Activated B cell treated with CpG ODN at 0.5 μM for 24 hours (primary cell): ENCODE measurements around the gene IL19. TPM values are rescaled to one million over a fixed set of nuclear protein-coding genes. Genes with fewer than 3 reads are reported as not detected.

Experiments
- ATAC-seq: fragments of 200-7000 bp; cut with Tn5 transposase; one replicate; pipeline ENCODE4 v1.10.0; 2021; ENCODE audit warnings: low read depth, mild to moderate bottlenecking, moderate library complexity
- CTCF ChIA-PET: fragments of 350-600 bp; sonication (Branson Sonifier 250); formaldehyde crosslinking; loops from one replicate; lab custom pipeline; 2021; ENCODE audit warnings: antibody characterized with exemption; lab: Charles Lee
- POLR2A ChIA-PET: fragments of 350-600 bp; sonication (Branson Sonifier 250); formaldehyde crosslinking; loops from one replicate; lab custom pipeline; 2021; ENCODE audit warnings: antibody characterized with exemption; lab: Charles Lee
- DNase-seq: peaks from one replicate; pipeline ENCODE4 v3.0.0; 2022
- H3K27ac Mint-ChIP-seq: one replicate; pipeline ENCODE4 v1.8.0; 2020; ENCODE audit warnings: mixed read lengths
- H3K27me3 Mint-ChIP-seq: one replicate; pipeline ENCODE4 v1.8.0; 2021; ENCODE audit warnings: mixed read lengths
- H3K36me3 Mint-ChIP-seq: one replicate; pipeline ENCODE4 v1.8.0; 2021; ENCODE audit warnings: low read depth, mixed read lengths
- H3K4me1 Mint-ChIP-seq: one replicate; pipeline ENCODE4 v1.8.0; 2021; ENCODE audit warnings: mixed read lengths
- H3K4me3 Mint-ChIP-seq: one replicate; pipeline ENCODE4 v1.8.0; 2020; ENCODE audit warnings: mild to moderate bottlenecking, mixed read lengths
- H3K9me3 Mint-ChIP-seq: one replicate; pipeline ENCODE4 v1.8.0; 2020; ENCODE audit warnings: mixed read lengths
- CTCF ChIP-seq: fragments of 200-600 bp; IDR thresholded peaks from one replicate; pipeline ENCODE4 v1.8.0; 2022; ENCODE audit warnings: antibody characterized with exemption, mild to moderate bottlenecking
- intact Hi-C: fragments of 100-400 bp; cut with micrococcal nuclease; formaldehyde crosslinking; loops from one replicate; pipeline ENCODE4 v1.15.1; 2024
- total RNA-seq: library from RNA; stranded (reverse); gene quantifications from 2 replicates; pipeline ENCODE4 v1.2.3, GENCODE V29; 2022

The IL19 gene
- total RNA-seq, 1 donor from 2014 or later: not detected

GRCh38 chr1:206883876-206884275 is 113.3 kb downstream of the IL19 start:
- Mint-ChIP-seq H3K36me3 (peaks cover 3% of the 10 kb centered on the region), H3K4me1 (no peaks in the 10 kb centered on the region), H3K27ac (no peak overlapping the region), H3K9me3 (peaks cover 6% of the 10 kb centered on the region), H3K27me3 (peaks cover 3% of the 10 kb centered on the region), H3K4me3 (no peak overlapping the region)
- ATAC-seq (no peak), DNase-seq (no peak)
- POLR2A ChIA-PET: no interaction called here
- intact Hi-C loops: no loop called here
- CTCF ChIA-PET: interaction anchor here (0.6 to 1.0 kb wide), 3 partner anchors 11 to 48 kb away, joined by 3 to 4 read pairs (median 3); no protein-coding TSS in a partner anchor
- TF ChIP-seq CTCF: no peak

GRCh38 chr1:206885341-206886060 is 114.9 kb downstream of the IL19 start:
- intact Hi-C loops: no loop called here
- Mint-ChIP-seq H3K27ac (no peak overlapping the region), H3K27me3 (peaks cover 3% of the 10 kb centered on the region), H3K9me3 (no peaks in the 10 kb centered on the region), H3K4me3 (no peak overlapping the region), H3K4me1 (peaks cover 1% of the 10 kb centered on the region), H3K36me3 (no peaks in the 10 kb centered on the region)
- ChIA-PET CTCF (interaction anchor here (1.0 kb wide), 1 partner anchor 17 kb away, joined by 4 read pairs; no protein-coding TSS in a partner anchor), POLR2A (no interaction called here)
- no peak for TF ChIP-seq CTCF
- DNase-seq (no peak), ATAC-seq (no peak)

GRCh38 chr1:206886831-206887230 is 116.3 kb downstream of the IL19 start:
- peaks cover 3% of the 10 kb centered on the region for H3K27me3 Mint-ChIP-seq
- ChIA-PET CTCF (no interaction called here), POLR2A (no interaction called here)
- H3K27ac Mint-ChIP-seq: no peak overlapping the region
- TF ChIP-seq CTCF: no peak
- ATAC-seq (no peak), DNase-seq (no peak)
- H3K4me3 Mint-ChIP-seq: no peak overlapping the region
- peaks cover 7% of the 10 kb centered on the region for H3K4me1 Mint-ChIP-seq
- intact Hi-C loops: no loop called here
- H3K9me3 Mint-ChIP-seq: no peaks in the 10 kb centered on the region
- H3K36me3 Mint-ChIP-seq: no peaks in the 10 kb centered on the region

- ChIA-PET POLR2A (no interaction called here), CTCF (interaction anchor here (1.0 kb wide), 1 partner anchor 22 kb away, joined by 3 read pairs; no protein-coding TSS in a partner anchor)
- ATAC-seq (no peak), DNase-seq (no peak)
- Mint-ChIP-seq H3K4me3 (no peak overlapping the region), H3K9me3 (no peaks in the 10 kb centered on the region), H3K27ac (no peak overlapping the region), H3K4me1 (peaks cover 7% of the 10 kb centered on the region), H3K36me3 (no peaks in the 10 kb centered on the region), H3K27me3 (peaks cover 3% of the 10 kb centered on the region)
- intact Hi-C loops: no loop called here
- no peak for TF ChIP-seq CTCF
Observed at GRCh38 chr1:206887701-206888100, 117.1 kb downstream of the IL19 start.

GRCh38 chr1:206890125-206891060 is 119.8 kb downstream of the IL19 start:
- CTCF ChIA-PET: no interaction called here
- POLR2A ChIA-PET: no interaction called here
- Mint-ChIP-seq H3K36me3 (no peaks in the 10 kb centered on the region), H3K4me1 (peaks cover 9% of the 10 kb centered on the region), H3K27ac (no peak overlapping the region), H3K9me3 (no peaks in the 10 kb centered on the region), H3K27me3 (peaks cover 1% of the 10 kb centered on the region), H3K4me3 (no peak overlapping the region)
- ATAC-seq: no peak
- no peak for DNase-seq
- intact Hi-C loops: no loop called here
- TF ChIP-seq CTCF: no peak
